RPMI8226 (cell line): ENCODE data around the gene AMPD3.
"Not testable (repeated sequence)": the region's sequence is repeated elsewhere in the genome, so short reads cannot be mapped to it uniquely, and the experiment has no call there.

ENCODE experiments used
- DNase-seq: peaks from one replicate; pipeline ENCODE4 v3.0.0-alpha.2; 2015

The AMPD3 gene

GRCh38 chr11:10454878-10455631 is at the start of gene AMPD3:
Gene AMPD3, plus strand, starts transcription at chr11:10455264. Its CDS starts 6,256 bp downstream, at chr11:10461520.
- no peak for DNase-seq

- peak; percentile 79 for DNase-seq
These were observed 49.0 kb upstream of the AMPD3 start for GRCh38 chr11:10405865-10406592.

DNA sequence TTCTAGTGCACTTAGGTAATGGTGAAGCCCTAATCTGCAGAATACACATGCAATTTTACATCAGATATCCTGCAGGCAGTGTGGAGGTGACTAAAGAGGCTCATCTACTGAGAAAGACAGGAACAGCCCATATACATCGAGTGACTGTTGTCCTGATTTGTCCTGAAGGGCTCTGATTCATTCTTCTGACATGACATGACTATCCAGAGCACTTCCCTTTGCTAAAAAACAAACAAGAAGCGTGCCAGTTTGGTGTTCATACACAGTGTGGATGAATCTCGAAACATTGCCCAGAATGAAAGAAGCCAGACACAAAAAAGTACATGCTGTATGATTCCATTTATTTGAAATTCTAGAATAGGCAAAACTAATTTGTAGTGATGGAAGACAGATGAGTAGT is 48.0 kb upstream of the AMPD3 start:
- DNase-seq = no peak

GRCh38 chr11:10407749-10408685 is 47.0 kb upstream of the AMPD3 start:
- DNase-seq = no peak

GRCh38 chr11:10409207-10409661 is 45.8 kb upstream of the AMPD3 start:
- no peak for DNase-seq

- DNase-seq = no peak
These were observed 44.8 kb upstream of the AMPD3 start for GRCh38 chr11:10410106-10410843.

DNA sequence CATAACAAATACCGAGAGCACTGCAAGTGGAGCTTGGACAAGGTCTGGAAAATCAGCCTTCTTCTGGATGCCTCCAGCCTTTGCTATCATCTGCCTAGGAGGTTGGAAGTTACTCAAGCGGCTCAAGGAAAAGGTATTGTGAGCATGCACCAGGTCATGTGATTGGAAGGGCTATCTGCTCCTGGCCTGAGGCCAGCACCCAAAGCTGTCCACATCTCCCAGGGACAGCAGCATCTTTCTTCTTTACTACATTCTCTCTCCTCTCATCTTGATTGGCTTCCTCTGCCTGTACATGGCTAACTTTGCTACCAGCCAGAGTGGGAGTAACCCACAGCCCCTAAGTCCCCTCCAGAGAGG is 44.2 kb upstream of the AMPD3 start:
- no peak for DNase-seq

DNA sequence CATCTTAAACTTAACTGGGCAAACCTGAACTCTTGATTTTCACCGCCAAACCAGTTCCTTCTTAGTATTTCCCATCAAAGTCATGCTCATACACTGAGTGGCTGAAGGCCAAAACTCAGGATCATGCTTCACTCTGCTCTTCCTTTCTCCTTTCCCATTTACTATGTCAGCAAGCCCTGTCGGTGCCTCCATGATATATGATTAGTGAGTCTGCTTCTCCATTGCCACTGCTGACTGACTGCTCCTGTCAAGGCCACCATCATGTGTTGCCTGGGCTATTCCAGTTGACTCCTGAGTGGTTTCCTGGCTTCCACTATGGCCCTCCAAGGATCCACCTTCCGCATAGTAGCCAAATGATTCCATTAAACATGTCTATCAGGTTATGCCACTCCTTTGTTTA is 42.8 kb upstream of the AMPD3 start:
- no peak for DNase-seq

DNA sequence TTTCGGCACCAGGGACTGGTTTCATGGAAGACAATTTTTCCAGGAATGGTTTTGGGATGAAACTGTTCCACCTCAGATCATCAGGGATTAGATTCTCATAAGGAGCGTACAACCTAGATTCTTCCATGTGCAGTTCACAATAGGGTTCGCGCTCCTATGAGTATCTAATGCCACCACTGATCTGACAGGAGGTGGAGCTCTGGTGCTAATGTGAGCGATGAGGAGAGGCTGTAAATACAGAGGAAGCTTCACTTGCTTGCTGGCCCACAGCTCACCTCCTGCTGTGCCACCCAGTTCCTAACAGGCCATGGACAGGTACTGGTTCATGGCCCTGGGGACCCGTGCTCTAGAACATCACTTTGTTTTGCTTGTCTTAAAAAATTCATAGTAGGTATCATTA is 41.8 kb upstream of the AMPD3 start:
- peak; percentile 24 for DNase-seq

- DNase-seq = no peak
These were observed 40.9 kb upstream of the AMPD3 start for GRCh38 chr11:10414181-10414580.

- DNase-seq = peak; percentile 54
These were observed 40.4 kb upstream of the AMPD3 start for GRCh38 chr11:10414659-10415058.

- DNase-seq = no peak
These were observed 39.2 kb upstream of the AMPD3 start for GRCh38 chr11:10415817-10416392.

DNA sequence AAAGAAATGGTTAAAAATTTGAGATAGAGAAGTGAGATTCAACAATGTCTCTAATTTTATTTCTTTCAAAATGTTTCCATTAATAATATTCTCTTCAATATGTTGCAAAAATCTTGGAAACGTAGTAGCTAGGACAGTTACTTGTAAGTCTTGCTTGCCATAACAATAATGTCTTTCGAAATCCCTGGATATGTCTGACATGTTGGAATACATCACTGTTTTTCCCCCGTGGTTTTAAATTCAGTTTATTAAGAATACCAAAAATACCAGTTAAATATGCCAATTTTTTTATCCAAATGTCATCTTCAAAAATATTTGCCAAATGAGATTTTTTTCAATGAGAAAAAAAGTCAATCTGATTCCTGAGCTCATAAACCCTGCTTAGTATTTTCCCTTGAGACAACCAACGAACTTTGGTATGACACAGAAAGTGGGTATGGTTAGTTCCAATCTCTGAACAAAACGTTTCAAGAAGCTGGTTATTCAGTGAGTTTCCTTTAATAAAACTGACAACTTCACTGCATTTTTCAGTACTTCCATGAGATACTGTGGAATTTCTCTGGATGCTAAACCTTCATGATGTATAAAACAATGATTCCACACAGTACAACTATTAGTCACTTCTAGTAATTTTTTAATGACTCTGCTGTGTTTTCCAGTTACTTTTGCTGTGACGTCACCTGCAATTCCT is 36.7 kb upstream of the AMPD3 start:
- no peak for DNase-seq

GRCh38 chr11:10418950-10419310 is 36.1 kb upstream of the AMPD3 start:
- no peak for DNase-seq

DNA sequence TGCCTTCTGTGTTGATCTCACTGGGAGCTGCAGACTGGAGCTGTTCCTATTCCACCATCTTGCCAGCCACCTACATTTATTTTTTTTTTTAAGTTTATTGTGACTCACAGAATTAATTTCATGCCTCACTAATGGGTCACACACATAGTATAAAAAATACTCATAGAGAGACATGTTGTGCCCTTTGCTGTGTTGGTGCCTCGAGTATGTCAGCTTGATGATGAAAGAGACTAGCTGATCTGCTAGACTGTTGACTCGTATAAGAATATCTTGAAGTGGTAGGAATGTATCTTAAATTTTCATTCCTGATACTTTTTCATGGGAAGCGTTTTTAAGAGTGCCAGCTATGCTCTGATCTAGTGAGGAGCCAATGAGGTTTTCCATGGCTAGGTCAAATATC is 28.6 kb upstream of the AMPD3 start:
- no peak for DNase-seq

DNA sequence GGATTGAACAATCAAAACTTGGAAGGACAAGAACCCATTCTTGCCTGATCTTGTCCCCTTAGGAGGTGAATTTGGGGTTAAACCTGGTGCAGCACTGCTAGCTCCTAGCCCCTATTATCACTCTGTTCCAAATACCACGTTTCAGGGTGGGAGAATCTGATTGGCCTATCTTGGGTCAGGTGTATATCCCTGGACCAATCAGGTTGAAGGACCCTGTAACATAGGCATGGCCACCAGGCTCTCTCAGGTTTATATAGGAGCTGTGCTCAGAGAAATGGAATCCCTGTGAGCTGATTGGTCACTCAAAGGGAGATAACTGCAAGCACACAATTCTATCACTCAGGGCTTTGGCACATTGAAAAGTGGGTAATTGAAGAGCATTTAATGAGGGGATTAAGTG is 26.6 kb upstream of the AMPD3 start:
- no peak for DNase-seq

GRCh38 chr11:10429526-10429925 is 25.5 kb upstream of the AMPD3 start:
- no peak for DNase-seq

- DNase-seq = no peak
These were observed 22.6 kb upstream of the AMPD3 start for GRCh38 chr11:10432493-10432892.

GRCh38 chr11:10432971-10433370 is 22.1 kb upstream of the AMPD3 start:
- DNase-seq = no peak

- no peak for DNase-seq
These were observed 18.8 kb upstream of the AMPD3 start for GRCh38 chr11:10436224-10436623.

DNA sequence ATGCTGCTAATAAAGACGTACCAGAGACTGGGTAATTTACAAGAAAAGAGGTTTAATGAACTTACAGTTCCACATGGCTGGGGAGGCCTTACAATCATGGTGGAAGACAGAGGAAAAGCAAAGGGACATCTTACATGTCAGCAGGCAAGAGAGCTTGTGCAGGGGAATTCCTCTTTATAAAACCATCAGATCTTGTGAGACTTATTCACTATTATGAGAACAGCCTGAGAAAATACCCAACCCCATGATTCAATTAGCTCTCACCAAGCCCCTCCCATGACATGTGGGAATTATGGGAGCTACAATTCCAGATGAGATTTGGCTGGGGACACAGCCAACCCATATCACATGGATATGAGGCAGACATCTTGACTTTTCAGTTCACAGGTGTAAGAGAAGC is 18.4 kb upstream of the AMPD3 start:
- DNase-seq = not testable (repeated sequence)

DNA sequence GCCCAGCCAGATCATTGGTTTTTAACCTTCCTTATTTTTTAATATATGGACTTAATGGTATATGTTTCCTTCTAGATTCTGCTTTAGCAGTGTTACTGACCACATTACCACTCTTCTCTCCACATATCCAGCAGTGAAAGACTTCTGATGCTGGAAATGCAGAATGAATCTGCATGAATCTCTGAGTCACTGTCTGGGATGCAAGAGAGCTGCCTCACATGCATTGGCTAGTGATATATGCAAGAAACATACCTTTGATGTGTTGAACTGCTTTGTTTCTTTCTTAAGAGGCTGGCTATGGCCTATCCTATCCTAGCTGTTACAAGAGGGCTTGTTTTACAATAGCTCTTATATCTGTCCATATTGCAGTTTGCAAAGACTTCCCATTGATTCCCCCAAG is 16.6 kb upstream of the AMPD3 start:
- no peak for DNase-seq
